GM15510 (cell line): Measurements from ENCODE around the gene ALDH6A1.

Experiments used
- POLR2A ChIP-seq: IDR thresholded peaks from 3 replicates; pipeline ENCODE4 v1.6.1; 2011; ENCODE audit warnings: borderline replicate concordance; ENCODE audit not compliant: insufficient read length; ENCODE audit errors: extremely low read depth

Gene ALDH6A1

DNA sequence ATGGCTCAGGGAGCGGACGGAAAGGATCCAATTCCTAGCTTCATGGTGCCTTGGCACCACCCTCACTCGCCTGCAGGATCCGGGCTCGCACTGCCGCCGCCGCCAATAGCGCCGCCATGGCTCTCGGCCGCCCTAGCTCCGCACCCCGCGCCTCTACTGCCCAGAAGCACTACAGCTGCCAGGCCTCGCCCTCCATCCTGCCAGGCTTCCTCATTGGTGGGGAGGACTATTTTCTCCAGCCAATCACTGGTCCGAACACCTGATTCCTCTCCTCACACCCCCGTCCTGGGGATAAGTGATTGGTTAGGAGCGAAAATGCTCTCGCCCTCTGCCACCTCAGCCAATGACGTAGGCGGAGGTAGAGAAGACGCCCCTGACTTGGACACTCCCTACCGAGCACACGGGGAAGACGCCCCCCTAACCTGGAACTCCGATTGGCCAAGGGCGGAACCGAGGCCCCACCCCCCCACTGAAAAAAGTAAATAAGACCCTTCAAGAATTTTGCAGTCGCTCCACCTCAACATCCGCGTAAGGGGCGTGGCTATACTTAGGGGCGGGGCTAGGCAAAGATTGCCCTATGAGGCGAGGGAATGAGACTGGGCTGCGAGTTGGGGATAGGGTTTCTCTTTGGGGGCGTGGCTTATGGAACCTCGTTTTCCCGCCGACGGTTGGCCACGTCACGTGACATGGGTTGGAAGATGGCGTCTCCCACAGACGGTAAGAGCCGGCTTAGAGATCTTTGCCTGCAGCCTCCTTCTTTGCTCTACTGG, at the start of gene ALDH6A1, which contains the start of gene LIN52:
TSS of gene ALDH6A1 (minus strand) at position 177 of the 770 bp plus-strand sequence. CDS start at position 118, 59 bp downstream.
TSS of gene LIN52 (plus strand) at position 680 of the 770 bp plus-strand sequence. CDS start at position 699, 19 bp downstream.
- TF ChIP-seq POLR2A, result peak; percentile 75

GRCh38 chr14:74127634-74128033, 43.4 kb upstream of the ALDH6A1 start:
- no peak for TF ChIP-seq POLR2A

- TF ChIP-seq POLR2A, result no peak
Observed at GRCh38 chr14:74126315-74127013, 42.2 kb upstream of the ALDH6A1 start.

GRCh38 chr14:74109369-74109768, 25.1 kb upstream of the ALDH6A1 start:
- no peak for TF ChIP-seq POLR2A

DNA sequence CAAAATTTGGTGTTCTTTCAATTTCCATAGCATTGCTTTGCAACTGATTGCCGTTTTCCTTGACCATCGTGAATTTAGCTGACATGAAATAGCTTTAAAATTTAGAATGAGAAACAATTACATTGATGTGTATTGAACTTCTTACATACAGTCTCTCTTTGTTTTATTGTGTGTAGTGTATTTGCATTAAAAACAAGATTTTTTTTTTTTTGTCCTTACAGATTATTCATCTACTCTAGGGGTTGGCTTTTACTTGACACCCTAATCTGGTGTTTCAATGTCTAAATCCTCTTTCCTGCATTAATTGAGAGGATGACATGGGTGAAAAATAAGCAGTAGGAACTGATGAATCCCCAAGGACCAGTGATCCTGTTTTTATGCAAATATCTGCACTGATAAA, 21.1 kb upstream of the ALDH6A1 start:
- TF ChIP-seq POLR2A, result no peak

DNA sequence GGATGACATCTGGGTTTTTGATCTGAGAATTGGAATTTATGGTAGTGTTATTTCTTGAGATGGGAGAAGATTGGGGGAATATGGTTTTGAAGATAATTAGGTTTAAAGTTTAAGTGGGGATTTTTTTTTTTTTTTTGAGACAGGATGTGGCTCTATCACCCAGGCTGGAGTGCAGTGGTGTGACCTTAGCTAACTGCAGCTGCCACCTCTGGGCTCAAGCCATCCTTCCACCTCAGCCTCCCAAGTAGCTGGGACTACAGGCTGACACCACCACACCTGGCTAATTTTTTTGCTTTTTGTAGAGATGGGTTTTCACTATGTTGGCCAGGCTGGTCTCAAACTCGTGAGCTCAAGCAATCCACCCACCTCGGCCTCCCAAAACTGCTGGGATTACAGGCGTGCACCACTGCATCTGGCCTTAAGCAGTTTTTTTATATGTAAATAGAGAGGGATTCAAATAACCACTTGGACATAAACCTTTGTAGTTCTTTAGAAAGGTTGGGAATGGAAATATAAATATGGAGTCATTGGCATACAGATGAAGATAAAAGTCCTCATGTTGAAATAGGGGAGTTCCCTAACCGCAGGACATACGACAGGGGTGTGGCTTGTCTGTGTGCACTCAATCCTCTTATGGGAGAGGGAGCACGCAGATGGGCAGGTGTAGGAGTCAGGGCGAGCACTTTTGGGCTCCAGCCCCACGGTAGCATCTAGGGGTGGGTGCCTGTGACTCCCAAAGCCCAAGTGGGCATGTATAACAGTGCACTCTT, 5.2 kb upstream of the ALDH6A1 start:
- no peak for TF ChIP-seq POLR2A

DNA sequence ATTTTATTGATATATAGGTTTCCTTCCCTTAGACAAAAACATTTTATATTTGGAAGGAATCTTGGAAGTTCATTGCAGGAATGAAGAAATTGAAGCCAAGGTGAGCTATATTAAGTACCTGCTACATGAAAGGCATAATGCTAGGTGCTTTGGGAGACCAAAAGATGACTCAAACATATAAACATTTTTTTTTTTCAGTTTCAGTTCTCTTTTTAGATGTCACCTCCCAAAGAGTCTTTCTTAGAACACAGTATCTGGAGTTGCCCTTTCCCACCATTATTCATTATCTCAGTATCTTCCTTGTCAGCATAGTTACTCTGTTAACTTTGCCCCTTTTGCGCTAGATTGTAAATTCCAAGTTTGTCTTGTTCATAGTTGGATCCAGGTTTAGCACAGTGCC, 1.6 kb upstream of the ALDH6A1 start:
- no peak for TF ChIP-seq POLR2A

GRCh38 chr14:74085047-74085637, 889 bp upstream of the ALDH6A1 start:
- no peak for TF ChIP-seq POLR2A

- no peak for TF ChIP-seq POLR2A
Observed at GRCh38 chr14:74083784-74084276, 423 bp downstream of the ALDH6A1 start.

- TF ChIP-seq POLR2A, result no peak
Observed at GRCh38 chr14:74083161-74083560, 1.1 kb downstream of the ALDH6A1 start.

DNA sequence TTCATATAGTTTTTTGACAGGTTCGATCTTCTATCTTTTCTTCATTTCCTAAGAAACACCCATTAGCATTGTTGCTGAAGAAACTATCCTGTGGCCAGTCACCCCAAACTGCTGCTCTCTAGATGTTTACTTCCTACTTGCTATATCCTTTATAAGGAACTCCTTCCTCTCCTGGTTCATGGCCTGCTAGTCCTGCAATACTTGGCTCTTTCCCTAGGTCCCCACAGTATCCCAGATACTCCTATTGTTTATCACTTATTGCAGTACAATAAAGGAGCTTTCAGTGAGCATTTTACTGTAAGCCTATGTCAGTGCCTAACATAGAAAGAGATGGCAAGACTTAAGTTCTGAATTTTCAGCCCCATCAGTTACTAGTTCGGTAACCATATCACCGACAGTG, 2.8 kb downstream of the ALDH6A1 start:
- TF ChIP-seq POLR2A, result no peak

DNA sequence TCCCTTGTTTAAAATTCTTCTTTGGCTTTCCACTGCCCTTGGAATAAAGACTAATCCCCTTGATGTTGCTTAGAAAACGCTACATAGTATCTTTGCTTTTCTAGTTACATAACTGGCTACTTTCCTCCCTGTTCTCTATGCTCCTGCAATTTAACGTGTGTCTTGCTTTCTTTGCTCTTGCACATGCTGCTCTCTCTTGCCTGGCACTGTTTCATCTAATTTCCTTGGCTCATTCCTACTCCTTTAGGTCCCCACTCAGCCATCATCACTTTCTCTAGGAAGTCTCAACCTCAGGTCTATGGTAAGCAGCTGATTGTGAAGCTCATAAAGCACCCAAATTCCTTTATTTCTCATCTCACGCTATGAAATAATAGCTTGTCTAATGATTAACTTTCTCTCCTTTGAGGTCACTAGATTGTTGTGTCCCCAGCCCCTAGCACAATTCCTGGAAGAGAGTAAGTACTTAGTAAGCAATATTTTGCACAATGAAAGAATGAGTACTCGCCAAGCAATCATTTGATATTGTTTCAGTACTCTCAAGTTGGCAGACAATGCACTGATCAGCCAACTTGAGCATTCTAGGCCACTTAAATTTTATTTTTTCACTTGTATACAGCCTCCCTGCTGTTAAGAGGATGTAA, 3.3 kb downstream of the ALDH6A1 start:
- no peak for TF ChIP-seq POLR2A

DNA sequence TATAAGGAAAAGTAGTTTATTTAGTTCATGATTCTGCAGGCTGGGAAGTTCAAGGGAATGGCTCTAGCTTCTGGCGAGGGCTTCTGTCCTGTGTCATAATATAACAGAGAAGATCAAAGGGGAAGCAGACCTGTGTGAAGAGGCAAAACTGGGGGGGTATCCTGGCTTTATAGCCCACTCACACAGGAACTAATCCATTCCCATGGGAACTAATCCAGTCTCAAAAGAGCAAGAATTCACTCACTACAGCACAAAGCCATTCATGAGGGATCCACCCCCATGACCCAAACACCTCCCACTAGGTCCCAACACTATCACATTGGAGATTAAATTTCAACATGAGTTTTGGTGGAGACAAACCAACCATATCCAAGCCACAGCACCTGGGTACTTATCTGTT, 6.9 kb downstream of the ALDH6A1 start:
- TF ChIP-seq POLR2A, result no peak
